Esophagus squamous epithelium (tissue), 4 donors: ENCODE data around the gene STK38L.

Source experiments
- POLR2A ChIP-seq, 4 donors: fragments of 450-650 bp; IDR thresholded peaks; one replicate each; pipeline ENCODE4 v1.6.1; 2017; ENCODE audit warnings: antibody characterized with exemption in 4 of 4, mild to moderate bottlenecking in 4 of 4, moderate library complexity in 3 of 4
- TF ChIP-seq, protein P1 (sequence below), 6 experiments: fragments of 450-650 bp in 4 of 6; fragments of 200-600 bp in 2 of 6; sonication (generic) in 2 of 6; IDR thresholded peaks; one replicate each; pipeline ENCODE4 v1.5.1; 2016 to 2019; ENCODE audit warnings: antibody characterized with exemption in 6 of 6, mild to moderate bottlenecking in 4 of 6, moderate library complexity in 4 of 6

DNA sequence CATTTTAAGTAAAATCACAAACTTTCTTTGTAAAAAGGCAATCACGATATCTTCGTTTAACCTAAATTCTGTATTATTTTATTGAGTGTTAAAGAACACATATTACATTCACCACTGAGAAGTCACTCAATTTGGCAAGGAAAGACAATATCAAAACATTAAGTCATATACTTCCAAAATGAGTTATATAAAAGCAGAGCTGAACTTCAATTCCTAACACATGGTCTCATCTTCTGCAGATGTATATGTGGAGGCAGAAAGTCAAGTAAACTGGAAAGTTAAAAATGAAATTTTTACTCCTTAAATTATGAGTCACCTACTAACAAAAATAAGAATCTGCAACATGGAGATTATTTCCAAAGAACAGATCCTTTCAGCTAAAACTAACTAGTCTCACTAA lies 117.3 kb downstream of the STK38L start:
- TF ChIP-seq, protein P1, sequence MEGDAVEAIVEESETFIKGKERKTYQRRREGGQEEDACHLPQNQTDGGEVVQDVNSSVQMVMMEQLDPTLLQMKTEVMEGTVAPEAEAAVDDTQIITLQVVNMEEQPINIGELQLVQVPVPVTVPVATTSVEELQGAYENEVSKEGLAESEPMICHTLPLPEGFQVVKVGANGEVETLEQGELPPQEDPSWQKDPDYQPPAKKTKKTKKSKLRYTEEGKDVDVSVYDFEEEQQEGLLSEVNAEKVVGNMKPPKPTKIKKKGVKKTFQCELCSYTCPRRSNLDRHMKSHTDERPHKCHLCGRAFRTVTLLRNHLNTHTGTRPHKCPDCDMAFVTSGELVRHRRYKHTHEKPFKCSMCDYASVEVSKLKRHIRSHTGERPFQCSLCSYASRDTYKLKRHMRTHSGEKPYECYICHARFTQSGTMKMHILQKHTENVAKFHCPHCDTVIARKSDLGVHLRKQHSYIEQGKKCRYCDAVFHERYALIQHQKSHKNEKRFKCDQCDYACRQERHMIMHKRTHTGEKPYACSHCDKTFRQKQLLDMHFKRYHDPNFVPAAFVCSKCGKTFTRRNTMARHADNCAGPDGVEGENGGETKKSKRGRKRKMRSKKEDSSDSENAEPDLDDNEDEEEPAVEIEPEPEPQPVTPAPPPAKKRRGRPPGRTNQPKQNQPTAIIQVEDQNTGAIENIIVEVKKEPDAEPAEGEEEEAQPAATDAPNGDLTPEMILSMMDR (IDR thresholded peaks at IDR 0.05), result no peak
- no peak for TF ChIP-seq POLR2A (IDR thresholded peaks at IDR 0.05)
